K562 (cell line): ENCODE data around the gene JPT2. TPM values are rescaled to one million over a fixed set of nuclear protein-coding genes. Genes with fewer than 3 reads are reported as not detected.
A peak's percentile ranks its signal among the peaks of the same experiment; 100 is the strongest.

Experiments
- ATAC-seq: fragments of 200-7000 bp; cut with Tn5 transposase; 3 replicates; pipeline ENCODE4 v1.9.1; 2020; ENCODE audit warnings: moderate library complexity
- BruUV-seq: library from RNA; stranded (reverse); fragments of 400-500 nt; replicated peaks from 2 replicates; lab custom pipeline; 2021; lab: Mats Ljungman, UMichigan
- CTCF ChIA-PET: fragments of 300-600 bp; formaldehyde crosslinking; extraction: SDS; loops from one replicate; lab custom pipeline; 2021; ENCODE audit warnings: low intra/inter-chr PET ratio; lab: Yijun Ruan, JAX
- POLR2A ChIA-PET: fragments of 300-600, 350-650 bp; sonication (Branson Sonifier 250); formaldehyde crosslinking; extraction: SDS; loops from one replicate; lab custom pipeline; 2021; ENCODE audit warnings: antibody characterized with exemption, inconsistent platforms; lab: Yijun Ruan, JAX
- DNase-seq, 4 experiments: peaks; one replicate each; pipeline versions ENCODE4 v3.0.0 to v3.0.0-alpha.2; 2011 to 2018; ENCODE audit warnings: low spot score in 3 of 4, mixed read lengths in 3 of 4; ENCODE audit errors: extremely low read depth in 1 of 4
- FAIRE-seq: peaks from 2 replicates; lab custom pipeline; 2011; peaks lifted over from hg19 to GRCh38; lab: Jason Lieb, UNC
- H2AFZ ChIP-seq: 2 replicates; pipeline ENCODE4 v1.6.0; 2011; ENCODE audit warnings: low read depth, low read length, control low read depth, inconsistent platforms
- H3K27ac ChIP-seq: fragments of 200-600 bp; 3 replicates; pipeline ENCODE4 v1.8.0; 2011; ENCODE audit warnings: low read depth, mild to moderate bottlenecking, control low read depth, inconsistent platforms, low read length, moderate library complexity, mixed read lengths; ENCODE audit errors: extremely low read depth
- H3K27me3 ChIP-seq, 2 experiments: fragments of 300-600 bp in 1 of 2; 2 replicates in 1 of 2; 3 replicates in 1 of 2; pipeline versions ENCODE4 v1.6.0 to v1.8.0; 2011; ENCODE audit warnings: inconsistent platforms in 2 of 2, low read length in 2 of 2, mild to moderate bottlenecking in 1 of 2, mixed read lengths in 1 of 2, moderate library complexity in 1 of 2; ENCODE audit not compliant: control insufficient read depth in 2 of 2, insufficient read depth in 2 of 2
- H3K36me3 ChIP-seq: fragments of 300-600 bp; 3 replicates; pipeline ENCODE4 v1.8.0; 2011; ENCODE audit warnings: mild to moderate bottlenecking, low read length, inconsistent platforms; ENCODE audit not compliant: control insufficient read depth, insufficient read depth
- H3K4me1 ChIP-seq, 2 experiments: fragments of 200-600 bp in 1 of 2; replicated peaks in 1 of 2; 2 replicates in 1 of 2; 3 replicates in 1 of 2; pipeline versions ENCODE4 v1.5.1 to v1.8.0; 2011; ENCODE audit warnings: inconsistent platforms in 2 of 2, low read length in 2 of 2, mild to moderate bottlenecking in 1 of 2, mixed read lengths in 1 of 2, moderate library complexity in 1 of 2; ENCODE audit not compliant: control insufficient read depth in 2 of 2, insufficient read depth in 2 of 2
- H3K4me2 ChIP-seq: 2 replicates; pipeline ENCODE4 v1.6.1; 2011; ENCODE audit warnings: low read length, control low read depth, inconsistent platforms, mixed read lengths; ENCODE audit not compliant: insufficient read depth
- H3K4me3 ChIP-seq: fragments of 200-600 bp; sonication (generic), shearing (Covaris generic); 2 replicates; pipeline ENCODE4 v1.5.1; 2016; ENCODE audit warnings: control low read depth, inconsistent platforms
- H3K79me2 ChIP-seq: fragments of 200-600 bp; 3 replicates; pipeline ENCODE4 v1.8.0; 2011; ENCODE audit warnings: low read length, inconsistent platforms; ENCODE audit not compliant: control insufficient read depth, insufficient read depth
- H3K9ac ChIP-seq, 2 experiments: 2 replicates each; pipeline versions ENCODE4 v1.6.0 to v1.6.1; 2011; ENCODE audit warnings: low read depth in 2 of 2, low read length in 2 of 2, control low read depth in 1 of 2, inconsistent platforms in 1 of 2, mild to moderate bottlenecking in 1 of 2, mixed read lengths in 1 of 2; ENCODE audit not compliant: insufficient read depth in 1 of 2
- H3K9me1 ChIP-seq: one replicate; pipeline ENCODE4 v1.6.0; 2011; ENCODE audit warnings: inconsistent platforms, mild to moderate bottlenecking, low read length, moderate library complexity; ENCODE audit not compliant: control insufficient read depth, insufficient read depth
- H3K9me3 ChIP-seq: replicated peaks from 2 replicates; pipeline ENCODE4 v1.5.1; 2011; ENCODE audit warnings: low read depth, low read length, inconsistent platforms; ENCODE audit not compliant: control insufficient read depth, insufficient read depth
- H4K20me1 ChIP-seq: replicated peaks from 2 replicates; pipeline ENCODE4 v1.6.1; 2011; ENCODE audit warnings: low read length, inconsistent platforms, mixed read lengths; ENCODE audit not compliant: control insufficient read depth, insufficient read depth
- PHF21A ChIP-seq: fragments of 450-650 bp; IDR thresholded peaks from 2 replicates; pipeline ENCODE4 v1.6.1; 2017; ENCODE audit warnings: low read depth, borderline replicate concordance
- PPARD ChIP-seq: fragments of 250-450 bp; sonication (Bioruptor Pico); IDR thresholded peaks from 2 replicates; pipeline ENCODE4 v1.8.0; 2022; ENCODE audit warnings: inconsistent platforms, mild to moderate bottlenecking, moderate library complexity
- TRIM24 ChIP-seq, 2 experiments: fragments of 450-650 bp; IDR thresholded peaks; 2 replicates each; pipeline ENCODE4 v1.6.1; 2016
- ZNF695 ChIP-seq: fragments of 450-650 bp; formaldehyde crosslinking; IDR thresholded peaks from 2 replicates; pipeline ENCODE4 v1.4.0; 2020; ENCODE audit warnings: mild to moderate bottlenecking, moderate library complexity
- ZNF707 ChIP-seq: fragments of 250-450 bp; sonication (Bioruptor Pico); conservative IDR thresholded peaks from 2 replicates; pipeline ENCODE4 v1.8.0; 2022; ENCODE audit warnings: inconsistent platforms, mild to moderate bottlenecking, moderate library complexity
- WGBS: fragments of 100-300 bp; shearing (Covaris generic); methylation state at CpG from one replicate; pipeline ENCODE4 v1.1.6; 2016; ENCODE audit warnings: low coverage, mixed read lengths; ENCODE audit not compliant: insufficient coverage; ENCODE audit errors: missing lambda C conversion rate; 5-methylcytosine and 5-hydroxymethylcytosine counted together
- in situ Hi-C: fragments of 300-500 bp; cut with MboI; formaldehyde crosslinking; loops from 4 replicates; pipeline ENCODE4 v1.15.0; 2018; ENCODE audit warnings: inconsistent platforms, mixed read lengths
- intact Hi-C: fragments of 100-400 bp; cut with micrococcal nuclease; formaldehyde crosslinking; loops from 2 replicates; pipeline ENCODE4 v1.14.2; 2022
- polyA plus RNA-seq, 8 experiments: library from polyadenylated mRNA; depleted of rRNA in 4 of 8; stranded (reverse) in 5 of 8; unstranded in 3 of 8; fragments of >200 nt; fragmentation: Nextera tagmentation in 2 of 8; fragmentation: Illumina TruSeq in 1 of 8; extraction: Ambion mirVana in 2 of 8; extraction: Trizol in 1 of 8; gene quantifications; 2 replicates each; pipeline versions ENCODE4 v1.2.1 to v1.2.3, GENCODE V29; 2011 to 2014; ENCODE audit warnings: inconsistent platforms in 1 of 8, missing spikeins in 1 of 8
- total RNA-seq, 7 experiments: library from RNA; depleted of rRNA in 6 of 7; stranded (reverse); fragments of >200 nt in 6 of 7; fragmentation: Illumina TruSeq in 2 of 7; extraction: Trizol in 2 of 7; gene quantifications; 2 replicates each; pipeline versions ENCODE4 v1.2.1 to v1.2.3, GENCODE V29; 2011 to 2021; ENCODE audit warnings: low replicate concordance in 1 of 7
- TF ChIP-seq, protein P1 (sequence below): sonication (generic); formaldehyde crosslinking; IDR thresholded peaks from 2 replicates; pipeline ENCODE4 v1.8.1; 2022; ENCODE audit warnings: missing genetic modification reagents

JPT2 gene
- total and polyA plus RNA-seq, 9 of the 15 experiments (the other 6 are each of a cell fraction or from before 2014, with no cell fraction given), result 25.5 to 133 (median 106) TPM

DNA sequence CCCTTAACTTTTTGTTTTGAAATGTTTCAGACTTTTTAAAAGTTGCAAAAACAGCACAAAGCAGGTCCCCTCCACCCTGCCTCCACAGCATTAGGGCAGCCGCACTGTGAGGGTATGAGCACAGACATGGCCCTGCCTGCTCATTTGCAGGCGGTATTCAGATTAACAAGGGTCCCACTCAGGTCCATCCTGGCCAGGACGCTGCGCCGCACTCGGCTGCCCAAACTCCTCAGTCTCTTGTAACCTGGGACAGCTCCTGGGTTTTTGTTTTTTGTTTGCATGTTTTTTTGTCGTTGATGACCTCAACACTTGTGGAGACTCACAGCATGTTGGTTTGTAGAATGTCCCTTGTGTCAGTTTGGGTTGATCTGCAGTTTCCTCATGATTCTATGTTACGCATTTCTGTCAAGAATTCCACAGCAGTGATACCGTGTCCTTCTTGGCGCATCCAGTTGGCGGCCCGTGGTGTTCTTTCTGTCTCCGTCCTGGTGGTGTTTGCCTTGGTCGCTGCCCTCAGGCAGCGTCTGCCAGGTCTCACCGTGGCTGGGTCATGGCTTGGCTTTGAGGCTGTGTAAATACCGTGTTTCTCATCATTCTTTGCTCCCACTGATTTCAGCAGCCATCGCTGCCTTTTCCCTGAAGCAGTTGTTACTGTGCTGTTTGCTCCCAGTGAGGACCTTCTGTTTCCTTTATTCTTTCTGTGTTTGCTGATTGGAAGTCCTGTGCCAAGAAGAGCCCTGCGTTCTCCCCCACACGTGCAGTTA, 47.4 kb upstream of the JPT2 start:
- no peak overlapping the region for H3K27ac ChIP-seq
- H3K27me3 ChIP-seq, result no peaks in the 10 kb centered on the region
- intact Hi-C loops, result no loop called here
- DNase-seq (no peak), ATAC-seq (no peak)
- no peak overlapping the region for H3K4me2 ChIP-seq
- CTCF ChIA-PET, result no interaction called here
- peak overlapping the region in 1 of 2 experiments; percentile 48; a peak in 2 of 4 replicates for H3K9ac ChIP-seq
- TF ChIP-seq ZNF707 (CRISPR knock-in tag) (no peak), ZNF695 (CRISPR knock-in tag) (no peak), PPARD (no peak), TRIM24 (IDR thresholded peaks at IDR 0.05) (no peak), PHF21A (no peak)
- TF ChIP-seq, protein P1, sequence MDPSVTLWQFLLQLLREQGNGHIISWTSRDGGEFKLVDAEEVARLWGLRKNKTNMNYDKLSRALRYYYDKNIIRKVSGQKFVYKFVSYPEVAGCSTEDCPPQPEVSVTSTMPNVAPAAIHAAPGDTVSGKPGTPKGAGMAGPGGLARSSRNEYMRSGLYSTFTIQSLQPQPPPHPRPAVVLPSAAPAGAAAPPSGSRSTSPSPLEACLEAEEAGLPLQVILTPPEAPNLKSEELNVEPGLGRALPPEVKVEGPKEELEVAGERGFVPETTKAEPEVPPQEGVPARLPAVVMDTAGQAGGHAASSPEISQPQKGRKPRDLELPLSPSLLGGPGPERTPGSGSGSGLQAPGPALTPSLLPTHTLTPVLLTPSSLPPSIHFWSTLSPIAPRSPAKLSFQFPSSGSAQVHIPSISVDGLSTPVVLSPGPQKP (CRISPR knock-in tag), result no peak
- TF ChIP-seq, all 486 proteins: peak for 0
- Histone ChIP-seq H3K4me3 (no peak overlapping the region), H3K79me2 (peaks cover 57% of the 10 kb centered on the region), H3K36me3 (peaks cover 96% of the 10 kb centered on the region), H2AFZ (no peak overlapping the region), H3K9me1 (peaks cover 5% of the 10 kb centered on the region), H4K20me1 (peaks cover 4% of the 10 kb centered on the region), H3K4me1 (peaks cover 0 to 8% of the 10 kb centered on the region in 2 experiments; a peak in 1 of 5 replicates), H3K9me3 (no peaks in the 10 kb centered on the region)
- BruUV-seq, result no TSS peak
- no peak for FAIRE-seq
- WGBS, result 95% methylated on average over 20 of the region's 20 CpGs
- POLR2A ChIA-PET, result interaction anchor here (1.7 kb wide), 1 partner anchor 14 kb away, joined by 3 read pairs; no protein-coding TSS in a partner anchor
- in situ Hi-C loops, result no loop called here
